NCI-H2107 treated with DMSO at 0.1 percent for 48 hours (cell line): ENCODE measurements around the gene PCDHGB4.
"Not testable (repeated sequence)": the region's sequence is repeated elsewhere in the genome, so short reads cannot be mapped to it uniquely, and the experiment has no call there.

Source experiments
- DNase-seq: peaks from one replicate; lab custom pipeline; 2025; ENCODE audit not compliant: unreplicated experiment; lab: John Stamatoyannopoulos, UW

Gene PCDHGB4

DNA sequence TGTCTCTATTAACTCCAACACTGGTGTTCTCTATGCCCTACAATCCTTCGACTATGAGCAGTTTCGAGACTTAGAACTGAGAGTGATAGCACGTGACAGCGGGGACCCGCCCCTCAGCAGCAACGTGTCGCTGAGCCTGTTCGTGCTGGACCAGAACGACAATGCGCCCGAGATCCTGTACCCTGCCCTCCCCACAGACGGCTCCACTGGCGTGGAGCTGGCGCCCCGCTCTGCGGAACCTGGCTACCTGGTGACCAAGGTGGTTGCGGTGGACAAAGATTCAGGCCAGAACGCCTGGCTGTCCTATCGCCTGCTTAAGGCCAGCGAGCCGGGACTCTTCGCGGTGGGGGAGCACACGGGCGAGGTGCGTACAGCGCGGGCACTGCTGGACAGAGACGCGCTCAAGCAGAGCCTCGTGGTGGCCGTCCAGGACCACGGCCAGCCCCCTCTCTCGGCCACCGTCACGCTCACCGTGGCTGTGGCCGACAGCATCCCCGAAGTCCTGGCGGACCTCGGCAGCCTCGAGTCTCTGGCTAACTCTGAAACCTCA is 35.3 kb downstream of the PCDHGB4 start:
- DNase-seq: no peak

DNA sequence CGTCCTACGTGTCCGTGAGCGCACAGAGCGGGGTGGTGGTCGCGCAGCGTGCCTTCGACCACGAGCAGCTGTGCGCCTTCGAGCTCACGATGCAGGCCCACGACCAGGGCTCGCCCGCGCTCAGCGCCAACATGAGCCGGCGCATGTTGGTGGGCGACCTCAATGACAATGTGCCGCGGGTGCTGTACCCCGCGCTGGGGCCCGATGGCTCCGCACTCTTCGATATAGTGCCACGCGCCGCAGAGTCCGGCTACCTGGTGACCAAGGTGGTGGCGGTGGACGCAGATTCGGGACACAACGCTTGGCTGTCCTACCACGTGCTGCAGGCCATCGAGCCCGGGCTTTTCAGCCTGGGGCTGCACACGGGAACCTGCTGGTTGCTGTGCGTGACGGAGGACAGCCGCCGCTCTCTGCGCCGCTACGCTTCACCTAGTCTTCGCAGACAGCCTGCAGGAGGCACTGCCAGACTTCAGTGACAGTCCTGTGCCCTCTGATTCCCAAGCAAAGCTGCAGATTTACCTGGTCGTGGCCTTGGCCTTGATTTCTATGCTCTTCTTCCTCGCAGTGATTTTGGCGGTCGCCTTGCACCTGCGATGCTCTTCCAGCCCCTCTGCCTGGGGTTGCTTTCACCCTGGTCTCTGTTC is 40.4 kb downstream of the PCDHGB4 start:
- no peak for DNase-seq

- DNase-seq: no peak
These were observed 43.0 kb downstream of the PCDHGB4 start, which contains the start of gene PCDHGA12 for GRCh38 chr5:141430332-141431113. Gene PCDHGA12, plus strand, starts transcription at chr5:141430507. Its CDS starts 253 bp downstream, at chr5:141430760.

GRCh38 chr5:141431286-141431685 is 43.8 kb downstream of the PCDHGB4 start:
- DNase-seq: no peak

DNA sequence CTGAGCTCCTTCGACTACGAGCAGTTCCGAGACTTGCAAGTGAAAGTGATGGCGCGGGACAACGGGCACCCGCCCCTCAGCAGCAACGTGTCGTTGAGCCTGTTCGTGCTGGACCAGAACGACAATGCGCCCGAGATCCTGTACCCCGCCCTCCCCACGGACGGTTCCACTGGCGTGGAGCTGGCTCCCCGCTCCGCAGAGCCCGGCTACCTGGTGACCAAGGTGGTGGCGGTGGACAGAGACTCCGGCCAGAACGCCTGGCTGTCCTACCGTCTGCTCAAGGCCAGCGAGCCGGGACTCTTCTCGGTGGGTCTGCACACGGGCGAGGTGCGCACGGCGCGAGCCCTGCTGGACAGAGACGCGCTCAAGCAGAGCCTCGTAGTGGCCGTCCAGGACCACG is 44.8 kb downstream of the PCDHGB4 start:
- not testable (repeated sequence) for DNase-seq

GRCh38 chr5:141432726-141433125 is 45.2 kb downstream of the PCDHGB4 start:
- not testable (repeated sequence) for DNase-seq

DNA sequence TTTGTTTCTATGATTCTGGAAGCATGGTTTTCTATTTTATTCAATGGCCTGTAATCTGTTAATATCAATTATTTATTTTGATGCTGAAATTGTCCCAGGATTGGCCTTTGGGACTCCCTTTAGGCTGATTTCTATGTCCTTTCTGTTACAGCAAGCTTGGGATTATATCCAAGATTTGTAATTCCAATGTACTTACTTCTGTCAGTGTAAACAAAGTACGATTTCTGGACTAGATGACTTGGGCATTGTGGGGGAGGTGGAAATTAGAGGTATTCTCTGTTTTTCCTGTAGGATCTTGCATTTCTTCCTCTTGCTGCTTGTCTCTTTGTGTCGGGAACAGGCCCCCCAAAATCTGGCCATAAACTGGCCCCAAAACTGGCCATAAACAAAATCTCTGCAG is 46.5 kb downstream of the PCDHGB4 start:
- DNase-seq: no peak

DNA sequence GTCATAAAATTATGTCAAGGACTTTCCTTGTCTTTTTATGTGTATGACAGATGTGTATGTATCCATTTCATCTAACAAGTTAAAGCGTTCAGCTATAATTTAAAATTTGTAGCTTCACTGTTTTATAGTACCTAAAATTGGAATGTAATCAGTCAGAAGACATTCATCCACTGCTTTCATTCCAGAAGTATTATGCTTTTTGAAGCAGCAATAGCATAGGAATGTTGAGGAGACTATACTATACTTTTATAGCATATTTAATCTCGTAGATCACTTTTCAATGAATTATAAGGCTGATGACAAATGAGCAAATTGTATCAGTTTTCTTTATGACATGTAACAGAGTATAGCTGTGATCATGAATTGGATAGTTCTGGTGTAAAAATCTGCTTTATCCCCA is 49.7 kb downstream of the PCDHGB4 start:
- DNase-seq: no peak

DNA sequence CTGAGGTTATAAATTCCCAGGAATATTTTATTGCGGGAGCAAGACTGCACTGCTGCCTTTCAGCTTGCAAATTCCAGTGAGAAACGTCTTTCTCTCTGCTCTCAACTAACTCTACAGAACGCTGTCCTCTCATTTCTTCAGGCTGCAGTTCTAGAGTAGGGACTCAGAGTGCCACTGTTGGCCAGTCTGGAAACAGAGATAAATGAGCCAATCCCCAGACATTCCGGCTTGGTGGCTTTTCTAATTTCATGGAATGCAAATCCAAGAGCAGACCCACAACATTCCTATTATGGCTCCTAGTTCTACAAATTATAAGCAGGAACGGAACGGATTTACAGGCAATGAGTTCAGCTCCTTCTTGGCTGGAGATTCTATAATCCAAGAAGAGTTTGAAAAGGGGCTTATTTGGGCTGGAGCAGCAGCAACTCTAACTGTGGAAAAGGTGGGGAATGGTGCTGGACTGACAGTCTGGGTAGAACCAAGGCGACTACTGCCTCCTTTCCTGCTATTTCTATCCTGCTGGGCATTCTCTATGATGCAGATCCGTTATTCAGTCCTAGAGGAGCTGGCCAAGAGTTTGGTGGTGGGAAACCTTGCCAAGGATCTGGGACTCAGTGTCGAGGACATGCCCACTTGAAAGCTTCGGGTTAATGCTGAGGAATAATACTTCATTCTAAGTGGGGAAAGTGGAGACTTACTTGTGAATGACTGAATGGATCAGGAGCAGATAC is 52.1 kb downstream of the PCDHGB4 start:
- DNase-seq: no peak
